Stimulated activated memory B cell treated with anti-CD40 and anti-IgM and Interleukin-4, amounts not matched to agents 10 μg/mL and 1 μg/mL and 100 μg/mL, for 72 hours (primary cell): Measurements from ENCODE around the gene RNF144B.
A peak's percentile ranks its signal among the peaks of the same experiment; 100 is the strongest.

Source experiments
- ATAC-seq: fragments of 150-1000 bp; cut with Tn5 transposase; 2 replicates; pipeline ENCODE4 v1.10.0; 2021
- H3K27ac Mint-ChIP-seq: one replicate; pipeline ENCODE4 v1.8.0; 2022; ENCODE audit warnings: mild to moderate bottlenecking, mixed read lengths
- H3K27me3 Mint-ChIP-seq: one replicate; pipeline ENCODE4 v1.8.0; 2022; ENCODE audit warnings: mixed read lengths
- H3K36me3 Mint-ChIP-seq: one replicate; pipeline ENCODE4 v1.8.0; 2022; ENCODE audit warnings: mixed read lengths
- H3K4me1 Mint-ChIP-seq: one replicate; pipeline ENCODE4 v1.8.0; 2022; ENCODE audit warnings: mixed read lengths
- H3K4me3 Mint-ChIP-seq: one replicate; pipeline ENCODE4 v1.8.0; 2022; ENCODE audit warnings: mild to moderate bottlenecking, moderate library complexity, mixed read lengths
- H3K9me3 Mint-ChIP-seq: one replicate; pipeline ENCODE4 v1.8.0; 2022; ENCODE audit warnings: mixed read lengths

The RNF144B gene

DNA sequence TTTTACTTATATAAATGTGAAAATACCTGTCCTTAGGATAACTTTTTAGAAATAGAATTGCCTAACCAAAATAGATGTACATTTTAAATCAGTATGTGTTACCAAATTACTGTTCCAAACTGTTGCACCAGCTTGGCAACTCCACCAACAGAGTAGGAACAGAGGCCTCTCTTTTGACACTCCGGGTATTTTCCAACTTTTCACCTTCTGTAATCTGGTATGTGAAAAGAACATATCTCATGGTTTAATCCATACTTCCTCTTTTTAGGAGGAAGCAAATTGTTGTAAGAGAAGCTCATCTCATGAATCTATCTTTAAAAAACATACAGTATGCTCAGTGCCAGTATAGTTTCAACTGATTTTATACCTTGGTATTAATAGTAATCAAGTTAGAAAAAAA lies 24.9 kb downstream of the RNF144B start:
- Mint-ChIP-seq H3K4me3 (no peak overlapping the region), H3K27ac (peak overlapping the region; percentile 23), H3K9me3 (no peaks in the 10 kb centered on the region), H3K27me3 (no peaks in the 10 kb centered on the region), H3K4me1 (peaks cover 33% of the 10 kb centered on the region), H3K36me3 (peaks cover 18% of the 10 kb centered on the region)
- ATAC-seq, result no peak

DNA sequence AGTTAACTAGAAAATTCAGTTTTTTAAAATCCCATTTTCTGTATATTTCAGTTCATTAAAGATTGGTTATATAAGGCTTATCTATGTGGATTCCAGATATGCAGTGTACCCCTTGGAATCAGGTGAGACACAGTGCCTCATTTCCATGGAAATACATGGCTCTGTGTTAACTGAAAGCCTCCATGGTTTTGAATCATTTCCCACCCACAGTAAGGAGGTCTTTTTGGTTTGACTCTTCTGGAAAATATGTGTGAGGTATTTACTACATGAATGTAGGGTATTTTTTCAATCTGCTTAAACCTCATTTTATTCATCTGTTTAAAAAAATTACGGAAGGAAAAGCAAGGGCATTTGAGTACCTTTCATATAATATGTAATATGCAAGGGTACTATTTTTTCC lies 25.5 kb downstream of the RNF144B start:
- H3K4me1 Mint-ChIP-seq, result peaks cover 33% of the 10 kb centered on the region
- peak overlapping the region; percentile 23 for H3K27ac Mint-ChIP-seq
- no peaks in the 10 kb centered on the region for H3K27me3 Mint-ChIP-seq
- ATAC-seq, result no peak
- H3K36me3 Mint-ChIP-seq, result peaks cover 18% of the 10 kb centered on the region
- H3K9me3 Mint-ChIP-seq, result no peaks in the 10 kb centered on the region
- H3K4me3 Mint-ChIP-seq, result no peak overlapping the region

DNA sequence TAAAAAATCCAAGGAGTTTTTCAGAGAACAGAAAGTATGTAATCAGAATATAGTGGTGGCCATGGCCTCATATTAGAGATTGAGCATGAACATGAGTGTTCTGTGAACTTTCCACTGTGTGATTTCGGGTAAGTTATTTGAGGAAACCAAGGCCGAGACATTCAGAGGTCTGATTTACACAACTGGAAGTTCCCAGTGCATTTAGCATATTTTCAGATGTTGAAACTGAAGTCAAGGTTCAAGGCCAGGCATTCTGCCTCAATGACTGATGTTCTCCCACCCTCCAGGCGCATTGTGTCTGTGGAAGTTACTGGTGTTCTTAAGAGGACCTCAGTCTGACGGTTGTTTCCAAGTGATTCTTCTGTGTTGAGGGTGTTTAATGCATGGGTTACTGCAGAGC lies 26.2 kb downstream of the RNF144B start:
- ATAC-seq, result no peak
- Mint-ChIP-seq H3K36me3 (peaks cover 18% of the 10 kb centered on the region), H3K27me3 (no peaks in the 10 kb centered on the region), H3K9me3 (no peaks in the 10 kb centered on the region), H3K27ac (no peak overlapping the region), H3K4me1 (peaks cover 33% of the 10 kb centered on the region), H3K4me3 (no peak overlapping the region)

GRCh38 chr6:18414116-18414515 lies 27.0 kb downstream of the RNF144B start:
- Mint-ChIP-seq H3K9me3 (no peaks in the 10 kb centered on the region), H3K36me3 (peaks cover 19% of the 10 kb centered on the region), H3K27ac (no peak overlapping the region), H3K4me1 (peaks cover 34% of the 10 kb centered on the region), H3K4me3 (no peak overlapping the region), H3K27me3 (no peaks in the 10 kb centered on the region)
- ATAC-seq, result no peak

GRCh38 chr6:18415207-18415606 lies 28.1 kb downstream of the RNF144B start:
- no peaks in the 10 kb centered on the region for H3K27me3 Mint-ChIP-seq
- H3K27ac Mint-ChIP-seq, result no peak overlapping the region
- ATAC-seq, result no peak
- H3K4me1 Mint-ChIP-seq, result peaks cover 37% of the 10 kb centered on the region
- H3K9me3 Mint-ChIP-seq, result peaks cover 3% of the 10 kb centered on the region
- peaks cover 24% of the 10 kb centered on the region for H3K36me3 Mint-ChIP-seq
- no peak overlapping the region for H3K4me3 Mint-ChIP-seq

DNA sequence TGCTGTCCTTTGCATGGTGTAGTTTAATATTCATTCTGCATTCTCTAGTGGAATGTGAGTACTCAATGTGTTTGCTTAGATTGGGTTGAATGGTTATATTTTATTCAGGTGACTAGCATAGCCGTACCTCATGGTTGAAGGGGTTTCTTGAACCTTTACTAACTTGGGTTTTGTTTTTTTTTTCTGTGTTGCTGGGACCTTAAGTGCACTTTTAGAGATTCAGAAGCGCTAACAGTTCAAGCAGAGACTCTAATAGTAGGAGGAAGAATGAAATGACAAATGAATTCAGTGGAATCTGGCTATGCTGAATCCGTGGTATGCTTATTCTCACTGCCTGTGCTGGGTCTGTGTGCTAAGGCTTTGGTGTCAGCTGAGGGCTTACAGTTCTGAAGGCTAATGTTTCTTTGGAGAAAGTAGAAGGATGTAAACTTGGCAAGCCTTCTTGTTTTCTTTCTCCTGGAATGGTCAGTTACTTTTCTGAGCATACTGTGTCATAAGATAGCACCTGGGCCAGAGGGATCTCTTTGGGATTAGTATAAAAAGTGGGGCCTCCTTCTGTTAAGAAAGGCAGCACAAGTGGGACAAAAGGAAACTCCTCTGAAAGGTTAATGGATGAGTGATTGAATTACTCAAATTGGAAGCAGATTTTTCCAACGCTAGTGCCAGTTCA lies 28.7 kb downstream of the RNF144B start:
- Mint-ChIP-seq H3K36me3 (peaks cover 19% of the 10 kb centered on the region), H3K27ac (no peak overlapping the region), H3K27me3 (no peaks in the 10 kb centered on the region), H3K4me3 (no peak overlapping the region), H3K4me1 (peaks cover 34% of the 10 kb centered on the region), H3K9me3 (peaks cover 3% of the 10 kb centered on the region)
- ATAC-seq, result no peak

DNA sequence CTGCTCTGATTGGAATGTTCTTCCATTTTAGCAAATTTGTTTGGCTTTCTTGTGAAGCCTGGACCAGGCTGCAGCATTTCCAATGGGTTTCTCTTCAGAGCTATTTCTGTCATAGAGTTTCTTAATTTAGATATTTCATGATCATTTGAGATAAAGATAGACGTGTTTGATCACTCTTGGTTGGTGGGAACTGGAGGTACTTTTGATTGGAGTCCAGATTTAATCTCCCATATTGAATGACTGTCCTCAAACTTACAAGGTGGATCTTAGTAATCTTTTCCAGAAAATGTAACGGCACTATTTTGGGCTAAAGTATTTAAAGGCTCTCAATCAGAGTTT lies 29.2 kb downstream of the RNF144B start:
- H3K4me3 Mint-ChIP-seq, result no peak overlapping the region
- H3K36me3 Mint-ChIP-seq, result peaks cover 19% of the 10 kb centered on the region
- H3K27ac Mint-ChIP-seq, result no peak overlapping the region
- H3K27me3 Mint-ChIP-seq, result no peaks in the 10 kb centered on the region
- H3K9me3 Mint-ChIP-seq, result peaks cover 3% of the 10 kb centered on the region
- ATAC-seq, result no peak
- H3K4me1 Mint-ChIP-seq, result peaks cover 31% of the 10 kb centered on the region

DNA sequence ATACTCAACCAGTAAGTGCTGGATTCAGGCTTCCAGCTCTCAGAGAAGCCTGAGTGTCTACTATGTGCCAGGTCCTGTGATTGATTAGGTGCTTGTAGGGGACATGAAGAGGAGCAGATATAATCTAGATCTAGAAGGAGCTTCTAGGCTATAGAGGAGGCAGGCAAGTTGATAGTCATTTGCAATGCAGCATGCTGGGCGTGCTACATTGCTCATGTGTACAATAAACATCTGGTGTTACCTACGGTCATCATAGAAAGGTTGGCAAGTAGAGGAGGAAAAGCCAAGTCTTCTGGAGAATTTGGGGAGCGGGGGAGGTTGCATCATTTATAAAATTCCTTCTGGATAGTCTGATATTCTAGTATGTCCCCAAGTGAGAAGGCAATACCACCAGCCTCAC lies 33.2 kb downstream of the RNF144B start:
- Mint-ChIP-seq H3K4me3 (no peak overlapping the region), H3K27ac (no peak overlapping the region), H3K9me3 (peaks cover 5% of the 10 kb centered on the region), H3K4me1 (peaks cover 33% of the 10 kb centered on the region), H3K27me3 (no peaks in the 10 kb centered on the region), H3K36me3 (peaks cover 25% of the 10 kb centered on the region)
- no peak for ATAC-seq

DNA sequence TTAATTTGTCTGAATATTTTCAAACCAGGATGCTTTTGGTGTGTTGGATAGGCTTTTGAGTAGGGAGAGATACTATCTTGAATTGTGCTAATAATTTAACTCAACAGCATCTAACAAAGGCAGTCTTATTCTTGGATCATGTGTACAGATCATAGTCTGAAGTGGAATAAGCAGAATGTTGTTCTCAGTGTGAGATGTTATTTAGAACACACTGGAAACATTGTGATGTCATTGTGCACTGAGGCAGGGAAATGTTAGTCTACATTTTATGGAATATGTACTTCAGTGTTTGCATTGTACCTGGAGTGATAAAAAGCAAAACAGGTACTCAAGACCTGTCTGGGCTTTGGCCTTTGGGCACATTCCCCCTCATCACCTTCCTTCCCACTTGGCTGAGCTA lies 35.0 kb downstream of the RNF144B start:
- no peak for ATAC-seq
- Mint-ChIP-seq H3K27me3 (no peaks in the 10 kb centered on the region), H3K4me3 (no peak overlapping the region), H3K9me3 (peaks cover 5% of the 10 kb centered on the region), H3K4me1 (peaks cover 45% of the 10 kb centered on the region), H3K27ac (no peak overlapping the region), H3K36me3 (peaks cover 16% of the 10 kb centered on the region)

DNA sequence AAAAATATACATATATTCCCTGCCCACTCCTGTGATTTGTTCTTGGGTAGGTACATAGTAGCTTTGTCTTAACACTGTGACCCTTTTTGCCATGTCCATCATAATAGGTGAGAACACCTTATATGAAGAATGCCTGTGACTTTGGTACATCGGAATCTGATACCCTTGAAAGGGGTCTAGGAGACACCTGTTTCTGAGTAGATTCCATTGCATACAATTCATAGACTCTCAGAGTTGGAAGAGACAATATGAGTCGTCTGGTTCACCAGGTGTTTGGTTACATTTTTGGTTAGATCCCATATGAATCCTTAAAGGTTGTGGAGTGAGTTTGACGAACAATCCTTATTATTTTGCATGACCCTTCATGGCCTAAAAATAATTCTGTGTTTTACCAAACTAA lies 36.3 kb downstream of the RNF144B start:
- peaks cover 5% of the 10 kb centered on the region for H3K9me3 Mint-ChIP-seq
- peaks cover 45% of the 10 kb centered on the region for H3K4me1 Mint-ChIP-seq
- no peak overlapping the region for H3K4me3 Mint-ChIP-seq
- ATAC-seq, result no peak
- no peak overlapping the region for H3K27ac Mint-ChIP-seq
- H3K27me3 Mint-ChIP-seq, result no peaks in the 10 kb centered on the region
- H3K36me3 Mint-ChIP-seq, result peaks cover 27% of the 10 kb centered on the region

GRCh38 chr6:18424201-18424600 lies 37.1 kb downstream of the RNF144B start:
- peaks cover 31% of the 10 kb centered on the region for H3K36me3 Mint-ChIP-seq
- H3K4me3 Mint-ChIP-seq, result no peak overlapping the region
- peaks cover 43% of the 10 kb centered on the region for H3K4me1 Mint-ChIP-seq
- no peaks in the 10 kb centered on the region for H3K27me3 Mint-ChIP-seq
- no peak for ATAC-seq
- no peak overlapping the region for H3K27ac Mint-ChIP-seq
- peaks cover 5% of the 10 kb centered on the region for H3K9me3 Mint-ChIP-seq

- no peak overlapping the region for H3K4me3 Mint-ChIP-seq
- H3K36me3 Mint-ChIP-seq, result peaks cover 30% of the 10 kb centered on the region
- H3K4me1 Mint-ChIP-seq, result peaks cover 35% of the 10 kb centered on the region
- no peaks in the 10 kb centered on the region for H3K27me3 Mint-ChIP-seq
- no peak overlapping the region for H3K27ac Mint-ChIP-seq
- no peak for ATAC-seq
- peaks cover 2% of the 10 kb centered on the region for H3K9me3 Mint-ChIP-seq
These were observed 38.1 kb downstream of the RNF144B start for GRCh38 chr6:18425218-18425617.

- no peak for ATAC-seq
- Mint-ChIP-seq H3K4me3 (no peak overlapping the region), H3K27me3 (no peaks in the 10 kb centered on the region), H3K9me3 (peaks cover 2% of the 10 kb centered on the region), H3K27ac (no peak overlapping the region), H3K36me3 (peaks cover 43% of the 10 kb centered on the region), H3K4me1 (peaks cover 23% of the 10 kb centered on the region)
These were observed 40.1 kb downstream of the RNF144B start for GRCh38 chr6:18427296-18427695.

GRCh38 chr6:18429655-18430297 lies 42.6 kb downstream of the RNF144B start:
- peaks cover 52% of the 10 kb centered on the region for H3K36me3 Mint-ChIP-seq

GRCh38 chr6:18431581-18431980 lies 44.4 kb downstream of the RNF144B start:
- Mint-ChIP-seq H3K36me3 (peaks cover 59% of the 10 kb centered on the region), H3K27me3 (no peaks in the 10 kb centered on the region), H3K4me1 (peaks cover 18% of the 10 kb centered on the region), H3K27ac (no peak overlapping the region), H3K9me3 (no peaks in the 10 kb centered on the region), H3K4me3 (no peak overlapping the region)
- ATAC-seq, result no peak

More at GRCh38 chr6:18429655-18430297, 42.6 kb downstream of the RNF144B start:
- Mint-ChIP-seq H3K4me3 (no peak overlapping the region), H3K4me1 (peaks cover 21% of the 10 kb centered on the region), H3K27me3 (no peaks in the 10 kb centered on the region), H3K9me3 (no peaks in the 10 kb centered on the region), H3K27ac (no peak overlapping the region)
- ATAC-seq, result no peak

GRCh38 chr6:18432180-18432579 lies 45.0 kb downstream of the RNF144B start:
- Mint-ChIP-seq H3K36me3 (peaks cover 59% of the 10 kb centered on the region), H3K27ac (no peak overlapping the region), H3K9me3 (no peaks in the 10 kb centered on the region), H3K27me3 (no peaks in the 10 kb centered on the region), H3K4me1 (peaks cover 16% of the 10 kb centered on the region), H3K4me3 (no peak overlapping the region)
- no peak for ATAC-seq
